GM23338 (cell line): ENCODE measurements around the gene DGKH. TPM values are rescaled to one million over a fixed set of nuclear protein-coding genes. Genes with fewer than 3 reads are reported as not detected.

Experiments
- ATAC-seq: fragments of 200-7000 bp; cut with Tn5 transposase; 3 replicates; pipeline ENCODE4 v1.9.1; 2020
- DNase-seq: peaks from one replicate; pipeline ENCODE4 v3.0.0-alpha.2; 2015; ENCODE audit warnings: low spot score
- H2AFZ ChIP-seq: fragments of 200-600 bp; sonication (generic); 2 replicates; pipeline ENCODE4 v1.8.0; 2016; ENCODE audit warnings: antibody characterized with exemption, mild to moderate bottlenecking, moderate library complexity
- H3F3A ChIP-seq: fragments of 200-600 bp; sonication (generic); replicated peaks from 2 replicates; pipeline ENCODE4 v1.8.0; 2017; ENCODE audit warnings: antibody characterized with exemption, mixed run types, low read depth
- H3K27ac ChIP-seq: fragments of 200-600 bp; sonication (generic); 2 replicates; pipeline ENCODE4 v1.6.1; 2016; ENCODE audit warnings: low read depth
- H3K27me3 ChIP-seq: fragments of 200-600 bp; sonication (generic); 2 replicates; pipeline ENCODE4 v1.8.0; 2016; ENCODE audit warnings: mild to moderate bottlenecking, mixed run types, moderate library complexity; ENCODE audit not compliant: insufficient read depth
- H3K36me3 ChIP-seq: fragments of 200-600 bp; sonication (generic); 2 replicates; pipeline ENCODE4 v1.8.0; 2016; ENCODE audit warnings: mild to moderate bottlenecking; ENCODE audit not compliant: insufficient read depth
- H3K4me1 ChIP-seq: fragments of 200-600 bp; sonication (generic); 2 replicates; pipeline ENCODE4 v1.8.0; 2016; ENCODE audit warnings: mild to moderate bottlenecking, moderate library complexity; ENCODE audit not compliant: insufficient read depth
- H3K4me2 ChIP-seq: fragments of 200-600 bp; sonication (generic); 2 replicates; pipeline ENCODE4 v1.7.1; 2017; ENCODE audit warnings: mixed run types
- H3K4me3 ChIP-seq: fragments of 200-600 bp; sonication (generic); 2 replicates; pipeline ENCODE4 v1.6.1; 2016; ENCODE audit warnings: mixed run types
- H3K79me2 ChIP-seq: fragments of 200-600 bp; sonication (generic); replicated peaks from 2 replicates; pipeline ENCODE4 v1.8.0; 2017; ENCODE audit warnings: mild to moderate bottlenecking; ENCODE audit not compliant: insufficient read depth
- H3K9me2 ChIP-seq: fragments of 200-600 bp; sonication (generic); 2 replicates; pipeline ENCODE4 v1.8.0; 2017; ENCODE audit not compliant: insufficient read depth
- H4K20me1 ChIP-seq: fragments of 200-600 bp; sonication (generic); replicated peaks from 2 replicates; pipeline ENCODE4 v1.8.0; 2017; ENCODE audit warnings: mild to moderate bottlenecking; ENCODE audit not compliant: insufficient read depth
- H3K27ac Mint-ChIP-seq: 2 replicates; pipeline ENCODE4 v1.8.0; 2020; ENCODE audit warnings: inconsistent platforms, mild to moderate bottlenecking, moderate library complexity, mixed read lengths
- H3K27me3 Mint-ChIP-seq: 3 replicates; pipeline ENCODE4 v1.8.0; 2022; ENCODE audit warnings: low read depth, mild to moderate bottlenecking, moderate library complexity, mixed read lengths, inconsistent platforms; ENCODE audit not compliant: insufficient read depth, poor library complexity
- H3K36me3 Mint-ChIP-seq: 3 replicates; pipeline ENCODE4 v1.8.0; 2021; ENCODE audit warnings: low read depth, mild to moderate bottlenecking, inconsistent platforms, moderate library complexity, mixed read lengths
- H3K4me1 Mint-ChIP-seq: 3 replicates; pipeline ENCODE4 v1.8.0; 2020; ENCODE audit warnings: mild to moderate bottlenecking, inconsistent platforms, mixed read lengths
- H3K4me3 Mint-ChIP-seq: 3 replicates; pipeline ENCODE4 v1.8.0; 2021; ENCODE audit warnings: moderate library complexity, mild to moderate bottlenecking, inconsistent platforms, mixed read lengths
- H3K9me3 Mint-ChIP-seq: 3 replicates; pipeline ENCODE4 v1.8.0; 2020; ENCODE audit warnings: moderate library complexity, mild to moderate bottlenecking, inconsistent platforms, mixed read lengths
- CREB1 ChIP-seq: fragments of 250-450 bp; sonication (Bioruptor Pico); IDR thresholded peaks from 2 replicates; pipeline ENCODE4 v1.5.0; 2020; ENCODE audit warnings: low read depth, mild to moderate bottlenecking, moderate library complexity
- CTCF ChIP-seq, 2 experiments: fragments of 200-600 bp in 1 of 2; sonication (generic) in 1 of 2; conservative IDR thresholded peaks; 2 replicates each; pipeline versions ENCODE4 v1.5.1 to v1.6.1; 2016 to 2017; ENCODE audit warnings: antibody characterized with exemption in 2 of 2, low read depth in 2 of 2, mild to moderate bottlenecking in 2 of 2, moderate library complexity in 1 of 2
- JUNB ChIP-seq: IDR thresholded peaks from one replicate; pipeline ENCODE4 v1.6.1; 2016; ENCODE audit warnings: antibody characterized with exemption; ENCODE audit not compliant: unreplicated experiment
- POLR2AphosphoS5 ChIP-seq: IDR thresholded peaks from 2 replicates; pipeline ENCODE4 v1.6.1; 2016; ENCODE audit warnings: antibody characterized with exemption, low read depth
- ZNF114 ChIP-seq: fragments of 250-450 bp; sonication (Bioruptor Pico); IDR thresholded peaks from 2 replicates; pipeline ENCODE4 v1.5.0; 2020; ENCODE audit warnings: mild to moderate bottlenecking, moderate library complexity
- ZNF331 ChIP-seq: fragments of 250-450 bp; sonication (Bioruptor Pico); IDR thresholded peaks from 2 replicates; pipeline ENCODE4 v1.5.0; 2020; ENCODE audit warnings: low read depth, mild to moderate bottlenecking, moderate library complexity
- polyA plus RNA-seq: library from polyadenylated mRNA; unstranded; fragments of >200 nt; fragmentation: Nextera tagmentation; extraction: Ambion mirVana; gene quantifications from 2 replicates; pipeline ENCODE4 v1.2.1, GENCODE V29; 2016
- total RNA-seq: library from RNA; depleted of rRNA; stranded (reverse); fragments of >200 nt; shearing (Covaris generic); gene quantifications from 2 replicates; pipeline ENCODE4 v1.2.3, GENCODE V29; 2014
- TF ChIP-seq, protein P1 (sequence below): IDR thresholded peaks from 2 replicates; pipeline ENCODE4 v1.6.1; 2016; ENCODE audit warnings: antibody characterized with exemption
- TF ChIP-seq, protein P2 (sequence below): IDR thresholded peaks from one replicate; pipeline ENCODE4 v1.6.1; 2018; ENCODE audit warnings: antibody characterized with exemption; ENCODE audit not compliant: unreplicated experiment

Gene DGKH
- total and polyA plus RNA-seq, 2 experiments from 2014 or later = 2.1 to 7.5 TPM

- H3K9me3 Mint-ChIP-seq = peaks cover 8% of the 10 kb centered on the region
- DNase-seq = peak; percentile 68
- H3K36me3 Mint-ChIP-seq = no peaks in the 10 kb centered on the region; the same call in 2 of the 3 replicates
- TF ChIP-seq ZNF114 (CRISPR knock-in tag) (no peak), CREB1 (no peak), CTCF (conservative IDR thresholded peaks at IDR 0.05; ENCODE audit: low read depth in 2 of 2) (no peak), JUNB (no peak), ZNF331 (CRISPR knock-in tag) (no peak)
- TF ChIP-seq, protein P1, sequence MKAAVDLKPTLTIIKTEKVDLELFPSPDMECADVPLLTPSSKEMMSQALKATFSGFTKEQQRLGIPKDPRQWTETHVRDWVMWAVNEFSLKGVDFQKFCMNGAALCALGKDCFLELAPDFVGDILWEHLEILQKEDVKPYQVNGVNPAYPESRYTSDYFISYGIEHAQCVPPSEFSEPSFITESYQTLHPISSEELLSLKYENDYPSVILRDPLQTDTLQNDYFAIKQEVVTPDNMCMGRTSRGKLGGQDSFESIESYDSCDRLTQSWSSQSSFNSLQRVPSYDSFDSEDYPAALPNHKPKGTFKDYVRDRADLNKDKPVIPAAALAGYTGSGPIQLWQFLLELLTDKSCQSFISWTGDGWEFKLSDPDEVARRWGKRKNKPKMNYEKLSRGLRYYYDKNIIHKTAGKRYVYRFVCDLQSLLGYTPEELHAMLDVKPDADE = no peak
- TF ChIP-seq, protein P2, sequence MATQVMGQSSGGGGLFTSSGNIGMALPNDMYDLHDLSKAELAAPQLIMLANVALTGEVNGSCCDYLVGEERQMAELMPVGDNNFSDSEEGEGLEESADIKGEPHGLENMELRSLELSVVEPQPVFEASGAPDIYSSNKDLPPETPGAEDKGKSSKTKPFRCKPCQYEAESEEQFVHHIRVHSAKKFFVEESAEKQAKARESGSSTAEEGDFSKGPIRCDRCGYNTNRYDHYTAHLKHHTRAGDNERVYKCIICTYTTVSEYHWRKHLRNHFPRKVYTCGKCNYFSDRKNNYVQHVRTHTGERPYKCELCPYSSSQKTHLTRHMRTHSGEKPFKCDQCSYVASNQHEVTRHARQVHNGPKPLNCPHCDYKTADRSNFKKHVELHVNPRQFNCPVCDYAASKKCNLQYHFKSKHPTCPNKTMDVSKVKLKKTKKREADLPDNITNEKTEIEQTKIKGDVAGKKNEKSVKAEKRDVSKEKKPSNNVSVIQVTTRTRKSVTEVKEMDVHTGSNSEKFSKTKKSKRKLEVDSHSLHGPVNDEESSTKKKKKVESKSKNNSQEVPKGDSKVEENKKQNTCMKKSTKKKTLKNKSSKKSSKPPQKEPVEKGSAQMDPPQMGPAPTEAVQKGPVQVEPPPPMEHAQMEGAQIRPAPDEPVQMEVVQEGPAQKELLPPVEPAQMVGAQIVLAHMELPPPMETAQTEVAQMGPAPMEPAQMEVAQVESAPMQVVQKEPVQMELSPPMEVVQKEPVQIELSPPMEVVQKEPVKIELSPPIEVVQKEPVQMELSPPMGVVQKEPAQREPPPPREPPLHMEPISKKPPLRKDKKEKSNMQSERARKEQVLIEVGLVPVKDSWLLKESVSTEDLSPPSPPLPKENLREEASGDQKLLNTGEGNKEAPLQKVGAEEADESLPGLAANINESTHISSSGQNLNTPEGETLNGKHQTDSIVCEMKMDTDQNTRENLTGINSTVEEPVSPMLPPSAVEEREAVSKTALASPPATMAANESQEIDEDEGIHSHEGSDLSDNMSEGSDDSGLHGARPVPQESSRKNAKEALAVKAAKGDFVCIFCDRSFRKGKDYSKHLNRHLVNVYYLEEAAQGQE = no peak
- H3K4me1 Mint-ChIP-seq = peaks cover 8% of the 10 kb centered on the region; the same call in 2 of the 3 replicates
- no peaks in the 10 kb centered on the region for H3K27me3 ChIP-seq
- no peaks in the 10 kb centered on the region for H3K79me2 ChIP-seq
- H4K20me1 ChIP-seq = no peaks in the 10 kb centered on the region
- no peak overlapping the region for H3K4me2 ChIP-seq
- H3K9me2 ChIP-seq = peaks cover 9% of the 10 kb centered on the region; the same call in 1 of the 2 replicates
- H3K27ac ChIP-seq = no peak overlapping the region
- peaks cover 3% of the 10 kb centered on the region for H3K27me3 Mint-ChIP-seq
- peak; percentile 96 for ATAC-seq
- no peak overlapping the region for H3K4me3 Mint-ChIP-seq
- peak overlapping the region; percentile 91; the same call in 1 of the 2 replicates for H2AFZ ChIP-seq
- H3K4me3 ChIP-seq = no peak overlapping the region
- H3K4me1 ChIP-seq = no peaks in the 10 kb centered on the region; the same call in 1 of the 2 replicates
- H3K36me3 ChIP-seq = no peaks in the 10 kb centered on the region
- H3F3A ChIP-seq = no peaks in the 10 kb centered on the region
- no peak overlapping the region for H3K27ac Mint-ChIP-seq
Measured at GRCh38 chr13:42258747-42259146, 210.3 kb downstream of the DGKH start.

DNA sequence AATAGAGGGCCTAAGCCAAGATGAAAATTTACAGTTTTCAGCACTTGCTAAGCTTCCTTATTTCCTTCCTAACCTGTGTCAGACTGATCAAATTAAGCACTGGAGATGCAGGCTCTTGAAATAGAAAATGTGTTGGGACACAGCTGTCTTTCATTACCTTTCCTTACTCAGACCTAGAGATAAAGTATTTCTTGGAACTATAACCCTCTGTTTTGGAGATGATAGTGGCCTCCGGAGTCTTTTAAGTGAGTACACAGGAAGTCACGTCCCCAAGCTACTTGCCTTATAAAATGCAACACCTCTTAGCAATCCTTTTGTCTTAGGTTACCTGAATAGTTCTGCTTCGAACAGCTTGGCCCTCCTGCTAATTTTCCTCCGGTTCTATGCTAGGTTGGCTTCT, 211.1 kb downstream of the DGKH start:
- Histone ChIP-seq H2AFZ (peak overlapping the region; percentile 91), H3K27ac (no peak overlapping the region), H3K79me2 (no peaks in the 10 kb centered on the region), H3K27me3 (no peaks in the 10 kb centered on the region), H4K20me1 (no peaks in the 10 kb centered on the region), H3K9me2 (peaks cover 9% of the 10 kb centered on the region; the same call in 1 of the 2 replicates), H3K4me2 (no peak overlapping the region), H3K36me3 (no peaks in the 10 kb centered on the region), H3K4me1 (no peaks in the 10 kb centered on the region; the same call in 1 of the 2 replicates), H3K4me3 (no peak overlapping the region), H3F3A (no peaks in the 10 kb centered on the region)
- DNase-seq (no peak), ATAC-seq (no peak)
- Mint-ChIP-seq H3K27me3 (peaks cover 3% of the 10 kb centered on the region), H3K4me1 (peaks cover 8% of the 10 kb centered on the region; the same call in 2 of the 3 replicates), H3K9me3 (peaks cover 8% of the 10 kb centered on the region), H3K27ac (no peak overlapping the region), H3K4me3 (no peak overlapping the region), H3K36me3 (no peaks in the 10 kb centered on the region; the same call in 2 of the 3 replicates)
- TF ChIP-seq, protein P1 = no peak
- no peak for TF ChIP-seq POLR2AphosphoS5
- no peak for TF ChIP-seq CTCF (conservative IDR thresholded peaks at IDR 0.05; ENCODE audit: low read depth in 2 of 2)
- no peak for TF ChIP-seq CREB1
